MM.1S (cell line): ENCODE measurements around the gene SECTM1.
"Not testable (repeated sequence)": the region's sequence is repeated elsewhere in the genome, so short reads cannot be mapped to it uniquely, and the experiment has no call there.

Experiments
- CTCF ChIP-seq: fragments of 300-600 bp; sonication (generic); IDR thresholded peaks from 2 replicates; pipeline ENCODE4 v1.5.1; 2016; ENCODE audit warnings: antibody characterized with exemption, low read length, mixed read lengths
- EZH2 ChIP-seq: fragments of 300-600 bp; sonication (generic); optimal IDR thresholded peaks from 2 replicates; pipeline ENCODE3; 2017; ENCODE audit warnings: low read depth, mild to moderate bottlenecking, antibody characterized with exemption, low read length, mixed read lengths
- EZH2phosphoT487 ChIP-seq: fragments of 300-600 bp; sonication (generic); IDR thresholded peaks from 2 replicates; pipeline ENCODE4 v1.6.1; 2018; ENCODE audit warnings: antibody characterized with exemption, low read length

GRCh38 chr17:82381703-82382009 lies 48.1 kb upstream of the SECTM1 start:
- not testable (repeated sequence) for TF ChIP-seq CTCF, EZH2, EZH2phosphoT487
